ENCODE results near the gene SEZ6L. TPM values are rescaled to one million over a fixed set of nuclear protein-coding genes. Genes with fewer than 3 reads are reported as not detected.

Gene SEZ6L
- total RNA-seq, 4 donors from 2014 or later = 0.14 to 0.16 TPM; not detected in 2

- Histone ChIP-seq H3K27me3 (peaks cover 13% of the 10 kb centered on the region), H3K4me3 (no peak overlapping the region), H3K9me3 (no peaks in the 10 kb centered on the region), H3K36me3 (no peaks in the 10 kb centered on the region), H3K27ac (no peak overlapping the region), H3K4me1 (no peaks in the 10 kb centered on the region)
- in situ Hi-C loops (cut with MboI; ENCODE audit: low pct_ligation_motif_present in 1 of 4, low pct_unique_long_range_greater_than_20kb in 1 of 4, low sequenced_read_pairs in 3 of 4) = no loop called here
- TF ChIP-seq, protein P1, sequence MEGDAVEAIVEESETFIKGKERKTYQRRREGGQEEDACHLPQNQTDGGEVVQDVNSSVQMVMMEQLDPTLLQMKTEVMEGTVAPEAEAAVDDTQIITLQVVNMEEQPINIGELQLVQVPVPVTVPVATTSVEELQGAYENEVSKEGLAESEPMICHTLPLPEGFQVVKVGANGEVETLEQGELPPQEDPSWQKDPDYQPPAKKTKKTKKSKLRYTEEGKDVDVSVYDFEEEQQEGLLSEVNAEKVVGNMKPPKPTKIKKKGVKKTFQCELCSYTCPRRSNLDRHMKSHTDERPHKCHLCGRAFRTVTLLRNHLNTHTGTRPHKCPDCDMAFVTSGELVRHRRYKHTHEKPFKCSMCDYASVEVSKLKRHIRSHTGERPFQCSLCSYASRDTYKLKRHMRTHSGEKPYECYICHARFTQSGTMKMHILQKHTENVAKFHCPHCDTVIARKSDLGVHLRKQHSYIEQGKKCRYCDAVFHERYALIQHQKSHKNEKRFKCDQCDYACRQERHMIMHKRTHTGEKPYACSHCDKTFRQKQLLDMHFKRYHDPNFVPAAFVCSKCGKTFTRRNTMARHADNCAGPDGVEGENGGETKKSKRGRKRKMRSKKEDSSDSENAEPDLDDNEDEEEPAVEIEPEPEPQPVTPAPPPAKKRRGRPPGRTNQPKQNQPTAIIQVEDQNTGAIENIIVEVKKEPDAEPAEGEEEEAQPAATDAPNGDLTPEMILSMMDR (IDR thresholded peaks at IDR 0.05) = no peak
- TF ChIP-seq POLR2A (IDR thresholded peaks at IDR 0.05) (no peak), EP300 (IDR thresholded peaks at IDR 0.05; ENCODE audit: low read depth) (no peak), POLR2AphosphoS5 (IDR thresholded peaks at IDR 0.05) (no peak)
- intact Hi-C loops (cut with DNase I; ENCODE audit: low total_unique reads) = no loop called here
- DNase-seq = no peak
- WGBS, 2 donors (ENCODE audit: low coverage in 1 of 2) = 72 to 87% methylated on average over 4 to 6 of the region's 6 CpGs
These were observed 96.6 kb downstream of the SEZ6L start for GRCh38 chr22:26265909-26266308.

DNA sequence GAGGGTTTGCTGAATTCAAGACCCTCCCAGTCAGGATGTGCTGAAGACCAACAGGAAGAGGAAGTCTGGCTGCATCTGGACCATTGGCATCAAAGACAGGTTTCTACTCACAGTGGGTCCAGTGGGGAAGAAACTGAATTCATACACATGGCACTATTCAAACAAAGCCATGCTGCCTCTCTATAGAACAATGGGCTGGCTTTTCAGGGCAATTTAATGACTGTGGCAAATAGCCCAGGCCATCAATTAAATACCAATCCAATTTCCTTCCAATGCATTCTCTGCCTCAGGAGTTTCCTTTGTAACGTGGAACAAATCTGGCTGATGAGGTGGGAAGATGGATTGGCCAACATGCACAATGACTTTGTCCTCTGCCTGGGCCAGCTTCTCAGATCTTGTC is 98.6 kb downstream of the SEZ6L start:
- no peak overlapping the region for H3K27ac ChIP-seq

GRCh38 chr22:26269572-26269971 is 100.3 kb downstream of the SEZ6L start:
- Histone ChIP-seq H3K4me1 (no peaks in the 10 kb centered on the region), H3K9me3 (no peaks in the 10 kb centered on the region), H3K36me3 (no peaks in the 10 kb centered on the region), H3K27me3 (peaks cover 15% of the 10 kb centered on the region), H3K27ac (no peak overlapping the region), H3K4me3 (no peak overlapping the region)
- TF ChIP-seq EP300 (IDR thresholded peaks at IDR 0.05; ENCODE audit: low read depth) (no peak), POLR2AphosphoS5 (IDR thresholded peaks at IDR 0.05) (no peak), POLR2A (IDR thresholded peaks at IDR 0.05) (no peak)
- TF ChIP-seq, protein P1 (IDR thresholded peaks at IDR 0.05) = no peak
- DNase-seq = no peak
- intact Hi-C loops (cut with DNase I; ENCODE audit: low total_unique reads) (no loop called here), in situ Hi-C loops (cut with MboI; ENCODE audit: low pct_ligation_motif_present in 1 of 4, low pct_unique_long_range_greater_than_20kb in 1 of 4, low sequenced_read_pairs in 3 of 4) (no loop called here)
- 33 to 56% methylated on average over 2 to 7 of the region's 7 CpGs for WGBS, 2 donors (ENCODE audit: low coverage in 1 of 2)

More for the DNA sequence above, 98.6 kb downstream of the SEZ6L start:
- Histone ChIP-seq H3K36me3 (no peaks in the 10 kb centered on the region), H3K4me3 (no peak overlapping the region), H3K4me1 (no peaks in the 10 kb centered on the region), H3K9me3 (no peaks in the 10 kb centered on the region), H3K27me3 (peaks cover 13% of the 10 kb centered on the region)
- no peak for TF ChIP-seq EP300 (IDR thresholded peaks at IDR 0.05; ENCODE audit: low read depth)
- no peak for TF ChIP-seq POLR2A (IDR thresholded peaks at IDR 0.05)
- no peak for TF ChIP-seq POLR2AphosphoS5 (IDR thresholded peaks at IDR 0.05)
- TF ChIP-seq, protein P1 (IDR thresholded peaks at IDR 0.05) = no peak
- in situ Hi-C loops (cut with MboI; ENCODE audit: low pct_ligation_motif_present in 1 of 4, low pct_unique_long_range_greater_than_20kb in 1 of 4, low sequenced_read_pairs in 3 of 4) (no loop called here), intact Hi-C loops (cut with DNase I; ENCODE audit: low total_unique reads) (no loop called here)
- WGBS, 2 donors (ENCODE audit: low coverage in 1 of 2) = 30% methylated on average over 1 of the region's 1 CpG; no CpG with 5 or more reads in 1 of the 2 donors
- no peak for DNase-seq

DNA sequence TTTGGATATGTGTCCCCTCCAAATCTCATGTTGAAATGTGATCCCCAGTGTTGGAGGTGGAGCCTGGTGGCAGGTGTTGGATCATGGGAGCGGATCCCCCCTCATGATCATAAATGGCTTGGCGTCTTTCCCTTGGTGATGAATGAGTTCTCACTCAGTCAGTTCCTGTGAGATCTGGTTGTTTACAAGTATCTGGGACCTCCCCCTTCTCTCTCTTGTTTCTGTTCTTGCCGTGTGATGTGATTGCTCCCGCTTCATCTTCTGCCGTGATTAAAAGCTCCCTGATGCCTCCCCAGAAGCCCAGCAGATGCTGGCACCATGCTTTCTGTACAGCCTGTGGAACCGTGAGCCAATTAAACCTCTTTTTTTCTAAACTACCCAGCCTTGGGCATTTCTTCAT is 102.2 kb downstream of the SEZ6L start:
- Histone ChIP-seq H3K4me1 (no peaks in the 10 kb centered on the region), H3K4me3 (no peak overlapping the region), H3K36me3 (no peaks in the 10 kb centered on the region), H3K27me3 (peaks cover 14% of the 10 kb centered on the region), H3K9me3 (no peaks in the 10 kb centered on the region), H3K27ac (no peak overlapping the region)
- in situ Hi-C loops (cut with MboI; ENCODE audit: low pct_ligation_motif_present in 1 of 4, low pct_unique_long_range_greater_than_20kb in 1 of 4, low sequenced_read_pairs in 3 of 4) = no loop called here
- intact Hi-C loops (cut with DNase I; ENCODE audit: low total_unique reads) = no loop called here
- no peak for DNase-seq
- 39 to 44% methylated on average over 6 of the region's 6 CpGs for WGBS, 2 donors (ENCODE audit: low coverage in 1 of 2)
- no peak for TF ChIP-seq POLR2A (IDR thresholded peaks at IDR 0.05)
- no peak for TF ChIP-seq EP300 (IDR thresholded peaks at IDR 0.05; ENCODE audit: low read depth)
- TF ChIP-seq POLR2AphosphoS5 (IDR thresholded peaks at IDR 0.05) = no peak
- TF ChIP-seq, protein P1 (IDR thresholded peaks at IDR 0.05) = no peak

Data from transverse colon (tissue), 4 donors.